T-helper 17 cell (primary cell): ENCODE data around the gene DENND1A. TPM values are rescaled to one million over a fixed set of nuclear protein-coding genes. Genes with fewer than 3 reads are reported as not detected.

Source experiments
- ATAC-seq: fragments of 150-1000 bp; cut with Tn5 transposase; 2 replicates; pipeline ENCODE4 v1.10.0; 2021; ENCODE audit warnings: mild to moderate bottlenecking, moderate library complexity
- DNase-seq, 3 donors: peaks; one replicate each; pipeline versions ENCODE4 v3.0.0 to v3.0.0-alpha.2; 2020 to 2021
- H3K9me3 ChIP-seq: one replicate; pipeline ENCODE4 v1.7.0; 2013; ENCODE audit warnings: low read length, mild to moderate bottlenecking; ENCODE audit not compliant: control insufficient read depth, poor library complexity, severe bottlenecking
- H3K27ac Mint-ChIP-seq: one replicate; pipeline ENCODE4 v1.8.0; 2022; ENCODE audit warnings: mild to moderate bottlenecking, moderate library complexity, mixed read lengths
- H3K27me3 Mint-ChIP-seq: one replicate; pipeline ENCODE4 v1.8.0; 2022; ENCODE audit warnings: mixed read lengths
- H3K36me3 Mint-ChIP-seq: one replicate; pipeline ENCODE4 v1.8.0; 2022; ENCODE audit warnings: low read depth, mixed read lengths
- H3K4me1 Mint-ChIP-seq: one replicate; pipeline ENCODE4 v1.8.0; 2022; ENCODE audit warnings: mild to moderate bottlenecking, mixed read lengths
- H3K4me3 Mint-ChIP-seq: one replicate; pipeline ENCODE4 v1.8.0; 2022; ENCODE audit warnings: mild to moderate bottlenecking, moderate library complexity, mixed read lengths
- total RNA-seq, 4 donors: library from RNA in 2 of 4; stranded (reverse) in 2 of 4; gene quantifications; one replicate each; pipeline ENCODE4 v1.2.3 and lab custom pipeline; 2022 to 2026

DENND1A gene
- total RNA-seq, 2 donors from 2014 or later: 19.9 to 21.1 TPM

DNA sequence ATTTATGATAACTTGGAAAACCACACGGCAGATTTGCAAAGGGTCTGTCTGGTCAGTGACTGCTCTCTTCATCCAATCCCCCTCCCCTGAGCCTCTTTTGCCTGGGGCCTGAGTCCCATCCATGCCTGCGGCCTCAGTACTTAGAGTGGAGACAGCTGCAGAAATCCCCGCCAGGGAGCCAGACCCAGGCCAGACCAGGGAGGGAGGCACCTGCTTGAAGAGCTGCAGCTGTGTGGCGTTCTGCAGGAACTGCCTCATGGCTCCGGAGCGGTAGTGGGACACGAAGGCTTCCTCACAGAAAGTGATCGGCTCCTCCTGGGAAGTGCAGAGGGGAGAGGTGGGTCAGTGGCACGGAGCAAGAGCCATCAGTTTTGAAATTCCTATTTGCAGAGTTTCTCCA is 472.3 kb downstream of the DENND1A start:
- H3K27ac Mint-ChIP-seq: no peak overlapping the region

GRCh38 chr9:123456011-123456410 is 473.9 kb downstream of the DENND1A start:
- Mint-ChIP-seq H3K36me3 (peaks cover 18% of the 10 kb centered on the region), H3K27ac (no peak overlapping the region), H3K4me1 (peaks cover 13% of the 10 kb centered on the region), H3K27me3 (no peaks in the 10 kb centered on the region), H3K4me3 (no peak overlapping the region)
- ATAC-seq (no peak), DNase-seq (no peak)
- no peaks in the 10 kb centered on the region for H3K9me3 ChIP-seq

More for the DNA sequence above, 472.3 kb downstream of the DENND1A start:
- Mint-ChIP-seq H3K4me3 (no peak overlapping the region), H3K4me1 (peaks cover 14% of the 10 kb centered on the region), H3K36me3 (peaks cover 16% of the 10 kb centered on the region), H3K27me3 (no peaks in the 10 kb centered on the region)
- ATAC-seq: no peak
- no peaks in the 10 kb centered on the region for H3K9me3 ChIP-seq
- no peak for DNase-seq

- Mint-ChIP-seq H3K36me3 (peaks cover 10% of the 10 kb centered on the region), H3K4me3 (no peak overlapping the region), H3K27me3 (no peaks in the 10 kb centered on the region), H3K27ac (no peak overlapping the region), H3K4me1 (peaks cover 6% of the 10 kb centered on the region)
- DNase-seq (no peak), ATAC-seq (no peak)
- no peaks in the 10 kb centered on the region for H3K9me3 ChIP-seq
Measured at GRCh38 chr9:123455187-123455586, 474.7 kb downstream of the DENND1A start.

- Mint-ChIP-seq H3K4me1 (peaks cover 6% of the 10 kb centered on the region), H3K36me3 (peaks cover 10% of the 10 kb centered on the region)
- no peaks in the 10 kb centered on the region for H3K9me3 ChIP-seq
Measured at GRCh38 chr9:123454361-123454760, 475.6 kb downstream of the DENND1A start.

DNA sequence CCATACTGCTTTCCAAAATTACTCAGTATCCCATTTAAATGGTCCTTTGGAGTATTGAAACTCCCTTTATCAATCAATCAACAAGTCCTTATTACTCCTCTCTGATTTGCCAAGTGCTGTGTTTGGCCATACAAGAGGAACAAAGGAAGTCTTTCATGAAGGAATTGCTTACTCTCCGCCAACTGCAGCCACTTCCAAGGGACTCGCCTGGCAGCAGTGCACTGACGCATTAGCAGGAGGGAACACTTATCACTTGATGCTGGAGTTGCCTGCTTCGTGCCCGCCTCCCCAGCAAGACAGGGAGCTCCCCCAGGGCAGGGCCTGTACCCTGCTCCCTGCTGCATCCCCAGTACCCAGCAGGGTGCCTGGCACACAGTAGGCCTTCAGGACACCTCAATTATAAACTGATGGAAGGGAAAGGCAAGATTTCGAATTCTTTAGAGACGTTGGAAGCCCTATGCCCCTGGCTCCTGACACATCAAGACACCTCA is 476.1 kb downstream of the DENND1A start:
- no peak overlapping the region for H3K27ac Mint-ChIP-seq
- H3K4me3 Mint-ChIP-seq: no peak overlapping the region
- no peaks in the 10 kb centered on the region for H3K9me3 ChIP-seq
- peaks cover 10% of the 10 kb centered on the region for H3K36me3 Mint-ChIP-seq
- DNase-seq (no peak), ATAC-seq (no peak)
- H3K4me1 Mint-ChIP-seq: peaks cover 6% of the 10 kb centered on the region
- no peaks in the 10 kb centered on the region for H3K27me3 Mint-ChIP-seq

More at GRCh38 chr9:123454361-123454760, 475.6 kb downstream of the DENND1A start:
- no peak for ATAC-seq
- no peak for DNase-seq
- Mint-ChIP-seq H3K27me3 (no peaks in the 10 kb centered on the region), H3K27ac (no peak overlapping the region), H3K4me3 (no peak overlapping the region)

- ATAC-seq (no peak), DNase-seq (no peak)
- Mint-ChIP-seq H3K27me3 (no peaks in the 10 kb centered on the region), H3K4me3 (no peak overlapping the region), H3K27ac (no peak overlapping the region), H3K4me1 (peaks cover 6% of the 10 kb centered on the region), H3K36me3 (peaks cover 10% of the 10 kb centered on the region)
- no peaks in the 10 kb centered on the region for H3K9me3 ChIP-seq
Measured at GRCh38 chr9:123453076-123453667, 476.8 kb downstream of the DENND1A start.

DNA sequence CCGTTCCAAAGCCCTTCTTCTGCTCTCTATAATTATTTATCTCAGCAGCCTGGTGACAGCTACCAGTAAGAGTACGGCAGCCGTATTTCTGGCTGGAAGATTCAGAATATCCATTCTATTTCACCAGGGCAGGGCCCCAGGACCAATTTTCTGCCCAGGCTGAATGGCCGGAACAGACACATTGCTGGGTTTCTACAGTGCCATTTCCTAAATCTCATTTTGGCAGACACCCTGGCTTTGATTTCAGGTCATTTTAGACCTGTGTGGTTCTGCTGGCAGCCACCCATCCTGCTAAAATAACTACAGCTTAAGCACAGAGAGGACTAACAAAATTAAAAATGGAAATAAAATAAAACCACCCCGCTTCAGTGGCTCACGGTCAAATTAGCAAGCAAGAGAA is 478.9 kb downstream of the DENND1A start:
- Mint-ChIP-seq H3K4me1 (peaks cover 6% of the 10 kb centered on the region), H3K27ac (no peak overlapping the region), H3K4me3 (no peak overlapping the region), H3K36me3 (peaks cover 10% of the 10 kb centered on the region), H3K27me3 (no peaks in the 10 kb centered on the region)
- no peaks in the 10 kb centered on the region for H3K9me3 ChIP-seq
- ATAC-seq (no peak), DNase-seq (no peak)

DNA sequence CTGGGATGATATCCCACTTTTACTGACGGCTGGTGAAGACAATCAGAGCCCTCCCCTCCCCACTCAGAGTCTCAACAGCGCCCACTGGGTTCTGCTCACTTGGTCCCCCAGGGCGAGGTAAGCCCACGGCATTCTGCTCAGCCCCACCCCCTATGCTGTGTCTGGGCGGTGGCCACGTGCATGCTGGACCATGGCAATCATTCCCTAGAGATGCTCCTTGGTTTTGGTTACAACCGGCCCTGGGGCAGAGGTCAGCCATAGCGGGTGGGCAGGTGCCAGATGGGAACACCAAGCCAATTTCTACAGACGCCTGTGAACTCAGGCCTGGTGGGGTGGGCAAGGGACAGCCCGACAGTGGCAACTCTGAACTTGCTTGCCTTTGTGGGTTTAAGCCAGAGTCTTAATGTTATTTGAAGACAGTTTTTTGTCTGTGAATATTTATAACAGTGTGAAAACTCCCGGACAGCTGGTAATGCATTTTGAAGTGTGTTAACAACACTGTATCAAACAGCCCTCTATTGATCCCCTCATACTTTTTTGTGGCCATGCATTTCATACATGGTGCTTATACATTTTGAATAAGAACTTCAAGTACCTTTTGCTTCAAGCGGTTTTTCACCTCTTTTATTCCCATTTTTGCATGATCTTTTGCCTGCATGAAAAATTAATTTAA is 479.7 kb downstream of the DENND1A start:
- H3K36me3 Mint-ChIP-seq: peaks cover 8% of the 10 kb centered on the region
- peaks cover 4% of the 10 kb centered on the region for H3K4me1 Mint-ChIP-seq
- no peak for ATAC-seq
- no peaks in the 10 kb centered on the region for H3K9me3 ChIP-seq
- no peaks in the 10 kb centered on the region for H3K27me3 Mint-ChIP-seq
- H3K27ac Mint-ChIP-seq: no peak overlapping the region
- no peak for DNase-seq
- H3K4me3 Mint-ChIP-seq: no peak overlapping the region

- H3K36me3 Mint-ChIP-seq: peaks cover 7% of the 10 kb centered on the region
Measured at GRCh38 chr9:123447934-123448646, 481.8 kb downstream of the DENND1A start.

DNA sequence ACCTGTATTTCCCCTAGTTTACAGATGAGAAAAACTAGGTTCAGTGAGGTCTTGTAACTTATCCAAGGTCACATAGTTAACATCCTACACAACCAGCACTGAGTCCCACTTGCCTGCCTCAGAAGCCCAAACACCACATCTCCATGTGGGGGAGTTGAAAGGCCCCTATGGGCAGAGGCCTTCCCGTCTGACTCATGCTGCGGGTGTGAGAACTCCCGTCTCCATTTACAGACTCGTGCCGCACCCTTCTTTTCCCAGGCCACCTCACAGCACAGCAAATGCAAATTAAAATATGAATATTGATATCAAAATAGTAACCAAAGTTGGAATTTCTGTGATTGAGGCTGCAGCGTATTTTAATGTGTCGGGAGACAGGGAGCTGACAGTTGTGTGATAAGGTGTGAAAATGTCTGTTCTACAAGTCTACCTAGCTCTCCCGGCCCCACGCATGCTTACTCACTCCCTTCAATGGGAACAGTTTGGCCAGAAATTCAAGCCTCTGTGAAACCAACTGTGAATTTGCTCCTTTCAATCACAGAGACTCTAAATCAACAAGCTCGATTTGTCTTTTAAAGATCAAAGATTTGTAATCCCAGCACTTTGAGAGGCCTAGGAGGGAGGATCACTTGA is 483.8 kb downstream of the DENND1A start:
- Mint-ChIP-seq H3K27ac (no peak overlapping the region), H3K4me3 (no peak overlapping the region), H3K36me3 (peaks cover 5% of the 10 kb centered on the region), H3K27me3 (no peaks in the 10 kb centered on the region), H3K4me1 (peaks cover 3% of the 10 kb centered on the region)
- ATAC-seq (no peak), DNase-seq (no peak)
- H3K9me3 ChIP-seq: no peaks in the 10 kb centered on the region

More at GRCh38 chr9:123447934-123448646, 481.8 kb downstream of the DENND1A start:
- no peaks in the 10 kb centered on the region for H3K27me3 Mint-ChIP-seq
- no peak overlapping the region for H3K27ac Mint-ChIP-seq
- ATAC-seq: no peak
- no peak overlapping the region for H3K4me3 Mint-ChIP-seq
- no peaks in the 10 kb centered on the region for H3K9me3 ChIP-seq
- no peak for DNase-seq
- peaks cover 2% of the 10 kb centered on the region for H3K4me1 Mint-ChIP-seq

DNA sequence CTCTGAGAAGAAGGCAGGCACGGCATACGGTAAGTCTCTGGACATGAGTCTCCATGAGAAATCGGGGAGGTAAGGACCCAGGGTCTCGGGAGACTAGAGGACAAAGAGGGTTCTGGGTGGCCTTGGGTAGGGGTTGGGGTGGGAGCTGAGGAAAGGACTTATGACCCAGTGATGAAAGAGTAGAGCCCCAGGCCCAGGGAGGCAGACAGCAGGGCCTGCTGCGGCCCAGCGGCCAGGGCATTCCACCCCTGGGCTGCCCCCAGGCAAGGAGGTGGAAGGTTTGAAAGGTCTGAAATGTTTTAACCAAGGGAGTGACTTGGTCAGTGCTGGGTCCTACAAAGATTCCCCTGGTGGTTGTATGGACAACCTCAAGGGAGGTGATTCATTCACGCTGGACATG is 484.8 kb downstream of the DENND1A start:
- H3K27ac Mint-ChIP-seq: no peak overlapping the region
- no peak for ATAC-seq
- DNase-seq: no peak
- H3K4me1 Mint-ChIP-seq: peaks cover 3% of the 10 kb centered on the region
- no peak overlapping the region for H3K4me3 Mint-ChIP-seq
- H3K36me3 Mint-ChIP-seq: peaks cover 7% of the 10 kb centered on the region
- no peaks in the 10 kb centered on the region for H3K27me3 Mint-ChIP-seq
- H3K9me3 ChIP-seq: no peaks in the 10 kb centered on the region

DNA sequence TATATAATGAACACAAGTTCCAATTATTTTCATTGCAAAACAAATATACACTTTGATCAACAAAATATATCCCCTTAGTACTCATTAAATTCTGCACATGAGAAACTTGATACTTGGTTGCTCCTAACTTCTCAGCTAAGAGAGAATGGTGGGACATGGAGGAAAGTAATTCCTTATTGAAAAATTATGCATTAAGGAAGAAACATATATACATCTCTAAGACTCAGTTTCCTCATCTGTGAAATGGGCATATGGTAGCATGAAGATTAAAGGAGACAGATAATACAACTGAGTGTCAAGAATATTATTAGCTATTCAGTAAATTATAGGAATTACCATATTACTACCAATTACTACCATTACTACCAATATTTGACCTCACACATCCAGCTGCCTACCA is 488.2 kb downstream of the DENND1A start:
- Mint-ChIP-seq H3K4me1 (peaks cover 3% of the 10 kb centered on the region), H3K27me3 (no peaks in the 10 kb centered on the region), H3K27ac (no peak overlapping the region), H3K4me3 (no peak overlapping the region), H3K36me3 (peaks cover 9% of the 10 kb centered on the region)
- DNase-seq: no peak
- H3K9me3 ChIP-seq: no peaks in the 10 kb centered on the region
- ATAC-seq: no peak

- Mint-ChIP-seq H3K4me1 (peaks cover 3% of the 10 kb centered on the region), H3K27ac (no peak overlapping the region), H3K36me3 (peaks cover 9% of the 10 kb centered on the region), H3K27me3 (no peaks in the 10 kb centered on the region), H3K4me3 (no peak overlapping the region)
- ATAC-seq (no peak), DNase-seq (no peak)
- no peaks in the 10 kb centered on the region for H3K9me3 ChIP-seq
Measured at GRCh38 chr9:123440256-123440655, 489.7 kb downstream of the DENND1A start.
